SU-DHL-6 (cell line): ENCODE measurements around the gene HTR4.

Source experiments
- H2AFZ ChIP-seq: fragments of 200-600 bp; sonication (generic); 2 replicates; pipeline ENCODE4 v1.6.1; 2014; ENCODE audit warnings: low read depth, mild to moderate bottlenecking, moderate library complexity, mixed read lengths, antibody characterized with exemption, low read length; ENCODE audit not compliant: severe bottlenecking
- H3F3A ChIP-seq: fragments of 200-600 bp; shearing (Covaris generic); 2 replicates; pipeline ENCODE4 v1.6.0; 2016; ENCODE audit warnings: antibody characterized with exemption, mild to moderate bottlenecking; ENCODE audit not compliant: insufficient read depth
- H3K27ac ChIP-seq: fragments of 200-600 bp; sonication (generic); 2 replicates; pipeline ENCODE4 v1.5.1; 2016; ENCODE audit warnings: low read depth, mild to moderate bottlenecking, low read length, moderate library complexity, mixed read lengths
- H3K27me3 ChIP-seq: fragments of 200-600 bp; sonication (generic), shearing (Covaris generic); 2 replicates; pipeline ENCODE4 v1.6.0; 2014; ENCODE audit warnings: mild to moderate bottlenecking, low read length
- H3K36me3 ChIP-seq: fragments of 200-600 bp; sonication (generic); 2 replicates; pipeline ENCODE4 v1.6.1; 2014; ENCODE audit warnings: mild to moderate bottlenecking, low read length, mixed read lengths
- H3K4me2 ChIP-seq: fragments of 300-600, 200-600 bp; shearing (Covaris generic), sonication (generic); 2 replicates; pipeline ENCODE4 v1.6.0; 2014; ENCODE audit warnings: low read length, low read depth, mild to moderate bottlenecking; ENCODE audit not compliant: poor library complexity, severe bottlenecking
- H3K4me3 ChIP-seq: fragments of 200-600 bp; sonication (generic); 2 replicates; pipeline ENCODE4 v1.5.1; 2014; ENCODE audit warnings: antibody characterized with exemption, low read length, mild to moderate bottlenecking, mixed read lengths; ENCODE audit not compliant: insufficient read depth, poor library complexity, severe bottlenecking
- H3K79me2 ChIP-seq: fragments of 200-600 bp; sonication (generic); 2 replicates; pipeline ENCODE4 v1.6.1; 2014; ENCODE audit warnings: mild to moderate bottlenecking, low read length, moderate library complexity; ENCODE audit not compliant: insufficient read depth
- H3K9ac ChIP-seq: fragments of 200-600 bp; sonication (generic); 2 replicates; pipeline ENCODE4 v1.7.0; 2014; ENCODE audit warnings: mild to moderate bottlenecking, low read length
- H3K9me2 ChIP-seq: fragments of 200-600 bp; sonication (generic); replicated peaks from 2 replicates; pipeline ENCODE4 v1.6.1; 2014; ENCODE audit warnings: low read length; ENCODE audit not compliant: insufficient read depth
- H3K9me3 ChIP-seq: fragments of 200-600 bp; sonication (generic); 2 replicates; pipeline ENCODE4 v1.6.1; 2014; ENCODE audit warnings: low read length, mixed read lengths; ENCODE audit not compliant: insufficient read depth
- H4K20me1 ChIP-seq: fragments of 200-600 bp; sonication (generic); 2 replicates; pipeline ENCODE4 v1.6.1; 2014; ENCODE audit warnings: low read depth, mild to moderate bottlenecking, antibody characterized with exemption, low read length, moderate library complexity, mixed read lengths
- CTCF ChIP-seq: fragments of 200-600 bp; sonication (generic); IDR thresholded peaks from one replicate; pipeline ENCODE4 v1.5.1; 2017; ENCODE audit warnings: antibody characterized with exemption, mild to moderate bottlenecking, low read length, moderate library complexity; ENCODE audit not compliant: insufficient read depth, poor library complexity, severe bottlenecking
- EZH2phosphoT487 ChIP-seq: fragments of 200-600 bp; sonication (generic), shearing (Covaris generic); conservative IDR thresholded peaks from 2 replicates; pipeline ENCODE4 v1.6.1; 2018; ENCODE audit warnings: mild to moderate bottlenecking, antibody characterized with exemption, low read length, moderate library complexity, mixed read lengths

Gene HTR4

GRCh38 chr5:148466236-148466580 lies 188.1 kb downstream of the HTR4 start:
- no peaks in the 10 kb centered on the region for H3K9me2 ChIP-seq
- H3K4me3 ChIP-seq = no peak overlapping the region
- H3K27me3 ChIP-seq = no peaks in the 10 kb centered on the region
- H3K9ac ChIP-seq = no peak overlapping the region
- H4K20me1 ChIP-seq = no peaks in the 10 kb centered on the region
- no peak overlapping the region for H3K27ac ChIP-seq
- TF ChIP-seq EZH2phosphoT487 (no peak), CTCF (no peak)
- no peaks in the 10 kb centered on the region for H3K36me3 ChIP-seq
- no peaks in the 10 kb centered on the region for H3F3A ChIP-seq
- no peaks in the 10 kb centered on the region for H3K79me2 ChIP-seq
- H2AFZ ChIP-seq = no peak overlapping the region
- H3K4me2 ChIP-seq = no peak overlapping the region
- no peaks in the 10 kb centered on the region for H3K9me3 ChIP-seq

GRCh38 chr5:148465381-148466235 lies 188.7 kb downstream of the HTR4 start:
- Histone ChIP-seq H3K27me3 (no peaks in the 10 kb centered on the region), H4K20me1 (no peaks in the 10 kb centered on the region), H3F3A (no peaks in the 10 kb centered on the region), H3K4me3 (no peak overlapping the region), H3K4me2 (no peak overlapping the region), H3K9me2 (no peaks in the 10 kb centered on the region), H3K79me2 (no peaks in the 10 kb centered on the region), H3K27ac (no peak overlapping the region), H3K9ac (no peak overlapping the region), H2AFZ (no peak overlapping the region), H3K9me3 (no peaks in the 10 kb centered on the region), H3K36me3 (no peaks in the 10 kb centered on the region)
- TF ChIP-seq EZH2phosphoT487 = no peak

DNA sequence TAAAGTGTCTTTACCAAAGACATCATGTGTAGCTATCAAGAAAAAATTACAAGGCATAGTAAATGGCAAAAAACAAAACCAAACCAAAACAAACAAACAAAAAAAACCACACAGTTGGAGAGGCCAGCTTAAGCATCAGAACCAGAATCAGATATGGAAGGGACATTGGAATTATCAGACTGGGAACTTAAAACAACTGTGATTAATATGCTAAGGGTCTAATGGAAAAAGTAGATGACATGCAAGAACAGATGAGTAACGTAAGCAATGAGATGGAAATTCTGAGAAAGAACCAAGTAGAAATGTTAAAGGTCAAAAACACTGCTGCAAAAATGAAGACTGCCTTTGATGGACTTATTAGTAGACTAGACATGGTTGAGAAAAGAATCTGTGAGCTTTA lies 194.7 kb downstream of the HTR4 start:
- no peaks in the 10 kb centered on the region for H3K36me3 ChIP-seq
- no peaks in the 10 kb centered on the region for H3K9me3 ChIP-seq
- H3K9ac ChIP-seq = no peak overlapping the region
- H3K79me2 ChIP-seq = no peaks in the 10 kb centered on the region
- H3K9me2 ChIP-seq = no peaks in the 10 kb centered on the region
- no peak for TF ChIP-seq EZH2phosphoT487
- no peak for TF ChIP-seq CTCF
- H3F3A ChIP-seq = no peaks in the 10 kb centered on the region
- no peak overlapping the region for H3K4me3 ChIP-seq
- H4K20me1 ChIP-seq = no peaks in the 10 kb centered on the region
- no peak overlapping the region for H2AFZ ChIP-seq
- no peaks in the 10 kb centered on the region for H3K27me3 ChIP-seq
- no peak overlapping the region for H3K27ac ChIP-seq
- no peak overlapping the region for H3K4me2 ChIP-seq

DNA sequence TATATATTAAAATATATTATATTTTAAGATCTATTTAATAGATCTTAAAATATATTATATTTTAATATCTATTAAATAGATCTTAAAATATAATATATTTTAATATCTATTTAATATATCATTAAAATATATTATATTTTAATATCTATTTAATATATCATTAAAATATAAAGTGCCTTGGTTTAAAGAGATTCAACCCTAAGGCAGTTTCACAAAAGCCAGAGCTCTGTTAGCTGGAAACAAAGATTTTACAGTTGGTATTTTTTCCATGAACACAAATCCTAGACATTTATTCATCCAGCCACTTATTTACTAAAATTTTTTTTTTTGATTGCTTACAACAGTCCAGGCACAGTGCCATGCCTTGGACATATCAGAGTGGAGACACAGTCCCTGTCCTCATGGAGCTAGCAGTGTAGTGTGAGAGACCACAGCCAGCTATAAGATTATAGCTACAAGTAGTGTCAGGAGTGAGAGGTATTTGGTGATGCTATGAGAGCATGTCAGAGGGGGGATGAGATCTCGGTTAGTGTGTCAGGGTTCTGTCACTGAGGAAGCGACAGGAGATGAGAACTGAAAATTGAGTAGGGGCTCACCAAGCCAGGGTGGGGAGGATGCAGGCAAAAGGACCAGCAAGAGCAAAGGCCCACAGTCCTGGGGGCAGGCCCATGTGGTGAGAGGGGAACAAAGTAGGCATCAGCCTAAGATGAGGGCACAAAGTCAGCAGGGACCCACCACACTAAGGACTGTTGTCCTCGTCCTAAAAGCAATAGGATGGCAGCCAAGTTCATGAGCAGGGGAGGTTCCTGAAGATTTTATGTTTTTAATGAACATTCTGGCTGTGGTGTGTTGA lies 196.1 kb downstream of the HTR4 start:
- no peak for TF ChIP-seq CTCF
- TF ChIP-seq EZH2phosphoT487 = no peak
- Histone ChIP-seq H3K9me2 (no peaks in the 10 kb centered on the region), H2AFZ (no peak overlapping the region), H3K9ac (no peak overlapping the region), H3K27ac (no peak overlapping the region), H3K4me2 (no peak overlapping the region), H3K36me3 (no peaks in the 10 kb centered on the region), H3K9me3 (no peaks in the 10 kb centered on the region), H3K27me3 (no peaks in the 10 kb centered on the region), H3F3A (no peaks in the 10 kb centered on the region), H3K79me2 (no peaks in the 10 kb centered on the region), H3K4me3 (no peak overlapping the region), H4K20me1 (no peaks in the 10 kb centered on the region)
